GM21825 (cell line): ENCODE results near the gene ADAP1.
"Not testable (repeated sequence)": the region's sequence is repeated elsewhere in the genome, so short reads cannot be mapped to it uniquely, and the experiment has no call there.

Experiments used
- ATAC-seq: cut with Tn5 transposase; IDR thresholded peaks from one replicate; pipeline ENCODE4 v1.9.1; 2021; ENCODE audit warnings: mild to moderate bottlenecking, moderate library complexity; ENCODE audit not compliant: unreplicated experiment

Gene ADAP1

DNA sequence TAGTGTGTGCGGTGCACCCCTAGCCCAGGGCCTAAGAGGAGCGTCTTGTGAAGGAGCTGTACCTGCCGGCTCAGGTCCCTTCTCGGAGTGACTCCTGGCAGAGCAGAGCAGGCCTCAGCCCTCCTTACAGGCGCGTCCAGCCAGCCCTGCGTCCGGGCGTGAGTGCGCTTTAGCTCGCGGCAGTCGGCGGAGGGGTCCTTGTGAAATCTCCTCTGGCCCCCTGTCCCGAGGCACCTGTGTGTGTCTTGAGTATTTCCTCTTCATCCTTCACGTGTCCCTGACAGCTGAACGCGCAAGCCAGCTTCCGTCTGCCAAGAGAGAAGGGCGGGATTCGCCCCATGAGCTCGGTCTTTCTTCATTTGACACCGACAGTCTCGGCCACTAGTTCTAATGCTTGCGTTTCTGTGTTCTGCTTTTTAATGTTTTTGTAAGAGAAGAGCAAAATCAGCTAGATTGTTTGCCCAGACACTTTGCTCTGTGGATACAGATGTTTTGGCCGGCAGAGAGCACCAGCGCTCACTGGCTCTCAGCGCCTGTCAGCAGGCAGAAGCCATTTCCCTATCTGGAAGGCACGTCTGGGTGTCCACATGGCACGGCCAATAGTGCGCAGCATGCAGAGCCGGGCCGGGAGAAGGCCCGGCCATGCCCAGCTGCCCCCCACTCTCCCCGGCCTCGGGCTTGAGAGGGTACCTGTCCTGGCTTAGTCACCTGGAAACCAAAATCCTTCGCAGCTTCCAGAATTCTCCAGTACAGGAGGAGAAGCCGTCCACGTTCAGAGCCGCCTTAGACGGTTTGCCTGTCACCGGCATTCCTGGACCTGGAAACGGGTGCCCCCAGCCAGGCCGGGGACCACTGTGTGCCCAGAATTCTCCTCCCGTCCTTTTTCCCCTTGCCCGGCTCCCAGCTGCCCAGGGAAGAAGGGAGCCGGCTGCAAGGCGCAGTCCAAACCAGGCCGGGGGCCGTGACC is 71.1 kb downstream of the ADAP1 start:
- ATAC-seq, result no peak

DNA sequence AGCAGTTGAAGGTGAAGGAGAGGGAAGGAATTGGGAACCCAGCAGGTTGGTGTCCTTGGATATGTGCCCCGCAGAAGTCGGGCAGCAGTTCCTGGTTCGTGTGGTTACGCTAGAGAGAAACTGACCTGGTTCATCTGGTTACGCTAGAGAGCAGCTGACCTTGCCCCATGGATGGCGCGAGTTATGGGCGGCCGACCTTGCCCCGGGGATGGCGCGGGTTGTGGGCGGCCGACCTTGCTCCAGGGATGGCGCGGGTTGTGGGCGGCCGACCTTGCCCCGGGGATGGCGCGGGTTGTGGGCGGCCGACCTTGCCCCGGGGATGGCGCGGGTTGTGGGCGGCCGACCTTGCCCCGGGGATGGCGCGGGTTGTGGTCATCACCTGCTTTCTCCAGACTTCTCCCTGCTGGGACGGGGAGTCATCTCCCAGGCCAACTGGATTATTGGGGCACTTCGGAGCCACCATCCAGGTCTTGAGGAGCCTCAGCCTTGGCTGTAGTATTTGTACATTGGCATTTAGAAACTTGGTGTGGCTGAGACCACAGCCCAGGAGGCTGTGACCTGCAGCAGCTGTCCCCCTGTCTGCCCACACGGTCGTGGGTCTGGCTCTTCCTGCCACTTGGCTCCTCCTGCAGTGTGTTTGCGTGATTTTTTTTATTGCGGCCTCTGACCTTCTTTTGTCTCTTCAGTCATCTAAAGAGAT is 72.0 kb downstream of the ADAP1 start:
- ATAC-seq, result no peak

DNA sequence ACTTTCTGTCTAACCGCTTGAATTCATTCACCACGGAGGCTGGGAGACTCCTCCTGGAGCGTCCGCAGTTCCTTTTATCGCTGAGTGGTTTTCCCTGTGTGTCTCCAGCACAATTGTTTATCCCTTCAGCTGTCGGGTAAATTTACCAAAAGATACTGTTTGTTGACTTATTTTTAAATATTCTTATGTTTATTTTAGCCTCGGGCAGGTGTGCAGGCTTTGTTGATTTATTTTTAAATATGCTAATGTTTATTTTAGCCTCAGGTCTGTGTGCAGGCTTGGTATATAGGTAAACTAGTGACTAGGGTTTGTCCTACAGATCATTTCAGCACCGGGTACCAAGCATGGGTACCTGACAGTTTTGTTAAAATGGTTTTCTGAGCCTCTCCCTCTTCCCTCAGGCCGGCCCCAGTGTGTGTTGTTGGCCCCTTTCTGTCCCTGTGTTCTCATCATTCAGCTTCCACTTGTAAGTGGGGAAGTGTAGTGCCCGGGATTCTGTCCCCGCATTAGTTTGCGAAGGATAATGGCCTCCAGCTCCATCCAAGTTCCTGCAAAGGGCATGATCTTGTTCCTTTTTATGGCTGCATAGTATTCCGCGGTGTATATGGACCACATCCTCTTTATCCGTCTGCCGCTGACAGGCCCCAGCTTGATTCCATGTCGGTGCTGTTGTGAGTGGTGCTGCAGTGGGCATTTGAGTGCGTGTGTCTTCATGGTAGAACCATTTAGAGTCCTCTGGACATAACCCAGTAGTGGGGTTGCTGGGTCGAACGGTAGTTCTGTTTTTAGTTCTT is 72.8 kb downstream of the ADAP1 start:
- ATAC-seq, result no peak

DNA sequence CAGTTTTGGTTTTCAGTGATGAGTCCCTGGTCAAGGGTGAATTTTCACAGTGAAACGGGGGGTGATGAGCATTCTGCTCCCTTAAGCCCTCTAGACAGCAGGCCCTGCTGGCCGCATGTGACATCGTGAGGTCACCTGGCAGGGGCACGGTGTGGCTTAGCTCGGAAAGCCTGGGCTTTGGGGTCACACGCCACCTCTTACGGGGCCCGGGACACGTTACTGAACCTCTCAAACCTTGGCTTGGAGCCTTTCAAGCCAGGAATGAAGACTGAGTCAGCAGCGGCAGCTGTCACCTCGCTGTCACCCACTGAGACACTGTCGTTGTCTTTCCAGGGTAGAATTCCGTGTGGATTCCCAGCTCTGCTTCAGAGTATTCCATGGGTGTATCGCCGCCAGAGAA is 74.0 kb downstream of the ADAP1 start:
- ATAC-seq, result no peak

DNA sequence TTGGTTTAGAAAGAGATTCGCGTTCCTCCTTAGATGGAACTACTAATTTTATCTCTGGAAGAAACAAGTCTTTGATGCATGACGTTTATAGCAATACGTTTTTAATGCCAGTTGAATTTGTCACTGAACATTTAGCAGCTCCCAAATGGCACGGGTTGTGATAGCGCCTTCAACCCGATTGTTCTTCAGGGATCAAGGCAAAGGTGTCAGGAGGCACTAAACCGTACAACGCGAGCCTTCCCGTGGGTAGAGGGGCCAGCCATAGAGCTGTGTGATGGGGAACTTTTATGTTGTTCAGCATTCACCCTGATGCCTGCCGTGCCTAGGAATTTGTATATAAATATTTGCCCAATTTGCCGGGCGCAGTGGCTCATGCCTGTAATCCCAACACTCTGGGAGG is 74.8 kb downstream of the ADAP1 start:
- no peak for ATAC-seq

DNA sequence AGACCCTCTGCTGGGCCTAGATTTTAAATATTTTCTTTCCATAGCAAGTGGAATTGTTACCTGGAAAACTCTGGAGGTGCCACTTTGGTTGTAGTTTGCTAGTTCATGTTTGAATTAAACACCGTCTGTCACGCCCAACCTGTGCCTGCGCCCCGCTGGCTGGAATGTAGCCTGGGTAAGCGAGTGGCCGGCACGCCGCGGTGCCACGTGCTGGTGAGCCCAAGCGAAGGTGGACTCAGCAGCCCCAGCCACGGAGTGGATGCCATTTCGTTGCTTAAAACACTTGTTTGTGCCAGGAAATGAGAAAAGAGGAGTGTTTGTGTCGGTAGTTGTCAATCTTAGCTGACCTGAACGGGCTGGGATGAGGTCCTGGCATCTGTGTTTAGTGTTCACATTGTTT is 75.4 kb downstream of the ADAP1 start:
- ATAC-seq, result no peak

DNA sequence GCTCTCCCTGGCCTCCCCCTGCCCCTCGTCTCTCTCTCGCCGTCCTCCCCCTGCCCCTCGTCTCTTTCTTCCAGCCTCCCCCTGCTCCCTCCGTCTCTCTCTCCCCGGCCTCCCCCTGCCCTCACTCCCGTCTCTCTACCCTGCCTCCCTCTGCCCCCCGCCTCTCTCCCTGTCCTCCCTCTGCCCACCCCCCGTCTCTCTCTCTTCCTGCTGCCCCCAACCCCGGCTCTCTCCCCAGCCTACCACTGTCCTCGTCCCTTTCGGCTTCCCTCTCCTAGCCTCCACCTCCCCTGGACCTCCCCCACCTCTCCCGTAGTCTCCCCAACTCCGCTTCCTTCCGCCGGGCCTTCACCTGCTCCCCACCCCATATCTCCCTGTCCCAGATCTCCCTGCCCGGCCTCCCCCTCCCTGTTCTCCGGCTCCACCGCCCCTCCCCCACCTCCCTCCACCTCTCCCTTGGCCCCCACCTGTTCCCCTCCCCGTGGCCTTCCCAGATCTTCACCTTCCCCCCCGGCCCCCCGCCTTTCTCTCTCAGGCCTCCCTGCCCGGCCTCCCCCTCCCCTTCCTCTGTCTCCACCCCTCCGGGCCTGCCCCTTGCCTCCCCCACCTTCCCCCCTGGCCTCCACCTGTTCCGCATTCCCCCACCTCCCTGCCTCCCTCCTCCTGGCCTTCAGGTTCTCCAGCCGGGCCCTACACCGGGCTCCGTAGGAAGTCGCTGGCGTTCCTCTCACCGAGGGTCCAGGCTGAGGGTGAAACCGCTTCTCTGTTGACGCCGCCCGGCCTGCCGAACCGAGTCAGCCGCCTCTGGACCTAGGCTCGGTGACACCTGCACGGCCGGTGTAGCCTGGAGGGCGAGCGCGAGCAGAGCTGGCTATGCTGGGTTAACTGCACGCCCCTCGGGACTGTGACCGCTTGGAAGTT is 76.9 kb downstream of the ADAP1 start:
- no peak for ATAC-seq

DNA sequence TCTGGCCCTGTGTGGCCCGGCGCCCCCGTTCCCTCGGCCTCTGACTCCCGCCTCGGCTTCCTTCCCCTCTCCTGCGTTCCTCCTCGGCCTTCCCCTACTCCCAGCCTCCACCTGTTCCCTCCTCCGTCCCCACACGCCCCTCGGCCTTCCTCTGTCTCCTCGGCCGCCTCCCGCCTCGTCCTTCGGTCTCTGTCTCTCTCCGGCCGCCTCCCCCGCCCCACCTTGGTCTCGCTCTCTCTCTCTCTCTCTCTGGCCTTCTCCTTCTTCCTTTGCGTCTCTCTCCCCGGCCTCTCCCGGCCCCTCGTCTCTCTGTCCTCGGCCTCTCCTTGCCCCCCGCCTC is 77.5 kb downstream of the ADAP1 start:
- no peak for ATAC-seq

DNA sequence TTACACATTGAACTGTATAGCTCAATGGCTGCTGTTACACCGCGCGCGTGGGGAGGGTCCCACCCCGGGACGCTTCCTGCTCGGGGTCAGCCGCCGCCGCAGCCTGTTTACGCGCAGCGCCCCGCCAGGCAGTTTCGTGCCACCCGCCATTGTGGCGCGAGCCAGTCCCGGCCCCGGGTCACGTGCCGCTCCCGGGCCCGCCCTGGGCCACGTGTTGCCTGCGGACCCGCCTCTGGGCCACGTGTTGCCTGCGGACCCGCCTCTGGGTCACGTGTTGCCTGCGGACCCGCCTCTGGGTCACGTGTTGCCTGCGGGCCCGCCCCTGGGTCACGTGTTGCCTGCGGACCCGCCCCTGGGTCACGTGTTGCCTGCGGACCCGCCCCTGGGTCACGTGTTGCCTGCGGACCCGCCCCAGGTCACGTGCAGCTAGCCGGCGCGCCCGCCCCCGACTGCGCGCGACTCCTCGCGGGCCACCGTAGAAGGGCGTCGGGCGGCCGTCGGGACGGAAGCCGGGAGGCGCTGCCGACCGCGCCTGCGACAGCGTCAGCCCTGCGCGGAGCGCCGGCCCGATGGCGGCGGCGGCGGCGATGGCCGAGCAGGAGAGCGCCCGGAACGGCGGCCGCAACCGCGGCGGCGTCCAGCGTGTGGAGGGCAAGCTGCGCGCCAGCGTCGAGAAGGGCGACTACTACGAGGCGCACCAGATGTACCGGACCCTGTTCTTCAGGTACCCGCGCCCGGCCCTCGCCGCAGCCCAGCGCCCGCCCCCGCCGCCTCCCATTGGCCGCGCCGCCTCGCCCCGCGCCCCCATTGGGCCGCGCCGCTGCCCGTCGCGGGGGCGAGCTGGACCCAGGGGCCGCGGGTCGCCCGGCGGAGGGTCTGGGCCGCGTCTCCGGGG is 78.2 kb downstream of the ADAP1 start, which contains the start of gene GET4:
TSS of gene GET4 (plus strand) at position 478 of the 895 bp plus-strand sequence. CDS start at position 570, 92 bp downstream.
- peak; percentile 73 for ATAC-seq

DNA sequence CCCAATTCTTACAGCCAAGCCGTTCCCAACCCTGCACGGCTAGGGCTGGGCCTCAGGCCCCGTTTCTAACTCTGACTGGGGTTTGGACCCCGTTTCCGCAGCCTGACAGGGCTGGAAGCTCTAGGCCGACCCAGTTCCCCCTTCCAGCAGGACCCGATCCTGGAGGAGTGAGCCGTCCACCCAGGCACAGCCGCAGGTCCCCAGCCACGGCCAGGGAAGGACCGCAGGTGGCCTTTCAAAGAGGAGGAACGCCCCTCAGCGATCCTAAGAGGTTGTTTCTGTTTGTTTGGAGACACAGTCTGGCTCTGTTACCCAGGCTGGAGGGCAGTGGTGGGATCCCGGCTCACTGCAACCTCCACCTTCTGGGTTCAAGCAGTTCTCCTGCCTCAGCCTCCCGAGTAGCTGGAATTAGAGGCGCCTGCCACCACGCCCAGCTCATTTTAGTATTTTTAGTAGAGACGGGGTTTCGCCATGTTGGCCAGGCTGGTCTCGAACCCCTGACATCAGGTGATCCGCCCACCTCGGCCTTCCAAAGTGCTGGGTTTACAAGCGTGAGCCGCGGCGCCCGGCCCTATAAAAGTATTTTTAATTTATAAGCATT is 78.9 kb downstream of the ADAP1 start:
- ATAC-seq, result no peak

DNA sequence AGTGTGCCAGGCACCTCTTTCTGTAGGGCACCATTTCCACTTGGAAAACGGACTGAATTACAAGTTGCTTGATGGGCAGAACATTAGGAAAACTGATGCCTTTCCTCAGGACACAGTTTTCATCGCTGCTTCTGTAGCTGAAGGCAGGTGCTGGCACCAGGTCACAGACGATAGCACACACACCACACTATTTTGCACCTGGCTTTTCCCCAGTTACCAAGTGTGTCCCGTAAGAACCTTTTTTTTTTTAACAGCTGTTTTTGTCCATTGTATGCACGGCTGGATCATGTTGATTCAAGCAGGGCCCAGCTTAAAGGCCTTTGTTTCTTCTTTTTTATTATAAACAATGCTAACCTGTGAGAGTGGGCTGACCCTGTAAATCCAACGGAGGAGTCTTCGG is 79.4 kb downstream of the ADAP1 start:
- ATAC-seq, result no peak

DNA sequence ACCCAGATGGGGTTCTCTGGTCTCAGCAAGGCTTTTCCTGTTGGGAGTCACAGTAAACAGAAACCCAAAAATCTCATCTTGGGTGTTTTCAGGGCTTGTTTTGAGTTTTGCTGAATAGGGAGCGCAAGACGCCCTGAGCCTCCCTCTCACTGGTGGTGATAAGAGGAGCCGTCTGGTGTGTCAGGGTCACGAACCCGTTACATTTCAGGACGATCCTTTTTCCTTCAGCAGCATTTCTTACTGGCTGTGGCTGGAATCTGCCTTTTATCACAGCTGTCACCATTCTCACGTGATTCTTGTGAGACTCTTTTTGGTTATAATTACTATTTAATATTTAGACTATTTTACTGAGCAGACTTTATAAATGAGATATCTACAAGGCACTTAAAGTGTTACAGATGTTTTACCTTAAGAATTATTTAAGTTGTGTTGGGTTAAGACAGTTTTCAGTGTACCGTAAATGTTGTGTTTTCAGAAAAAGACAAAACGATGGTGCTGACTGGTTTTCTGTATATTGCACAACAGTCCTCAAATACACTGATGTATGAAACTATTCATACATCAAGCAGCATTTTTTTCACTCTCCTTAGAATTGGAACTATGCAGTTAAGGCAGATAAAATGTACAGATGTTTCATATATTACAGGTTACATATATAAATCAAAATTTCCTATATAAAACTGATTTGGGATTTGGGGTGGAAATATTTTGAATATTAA is 80.3 kb downstream of the ADAP1 start:
- ATAC-seq, result no peak

DNA sequence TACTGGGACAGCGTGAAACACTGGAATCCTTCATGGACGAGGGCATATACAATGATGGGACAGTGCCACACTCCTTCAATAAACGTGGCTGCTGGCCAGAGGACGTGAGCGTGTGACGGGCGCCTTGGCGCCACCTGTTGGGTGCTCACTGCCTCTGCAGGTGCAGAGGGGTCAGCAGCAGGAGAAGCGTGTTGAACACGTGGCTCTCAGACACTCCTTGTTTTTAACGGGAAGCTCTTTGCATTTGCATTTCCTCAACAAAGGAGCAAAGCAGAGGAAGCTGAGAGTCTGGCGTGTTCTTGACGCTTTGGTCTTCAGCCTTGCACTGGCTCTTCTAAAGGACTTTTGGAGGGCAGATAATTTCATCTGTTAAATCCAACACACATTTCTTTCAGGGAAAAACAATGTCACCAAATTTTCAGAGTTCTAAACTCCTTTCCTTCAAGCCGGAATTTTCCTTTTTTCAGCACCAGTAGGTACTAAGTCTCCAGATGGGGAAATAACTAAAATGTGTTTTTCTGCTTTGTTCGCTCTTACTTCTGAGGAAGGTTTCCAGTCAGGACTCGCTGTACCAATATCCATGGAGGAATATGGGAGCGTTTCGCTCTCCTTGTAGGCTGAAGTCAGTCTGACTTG is 81.0 kb downstream of the ADAP1 start:
- no peak for ATAC-seq

DNA sequence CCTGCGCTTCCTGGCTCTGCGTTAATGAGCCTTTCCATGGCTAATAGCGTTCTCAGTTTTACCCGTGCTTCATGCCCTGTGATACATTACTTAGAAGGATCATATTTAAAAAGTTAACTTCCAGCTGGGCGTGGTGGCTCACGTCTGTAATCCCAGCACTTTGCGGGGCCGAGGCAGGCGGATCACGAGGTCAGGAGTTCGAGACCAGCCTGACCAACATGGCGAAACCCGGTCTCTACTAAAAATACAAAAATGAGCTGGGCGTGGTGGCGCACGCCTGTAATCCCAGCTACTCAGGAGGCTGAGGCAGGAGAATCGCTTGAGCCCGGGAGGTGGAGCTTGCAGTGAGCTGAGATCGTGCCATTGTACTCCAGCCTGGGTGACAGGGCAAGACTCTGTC is 81.8 kb downstream of the ADAP1 start:
- ATAC-seq, result not testable (repeated sequence)

DNA sequence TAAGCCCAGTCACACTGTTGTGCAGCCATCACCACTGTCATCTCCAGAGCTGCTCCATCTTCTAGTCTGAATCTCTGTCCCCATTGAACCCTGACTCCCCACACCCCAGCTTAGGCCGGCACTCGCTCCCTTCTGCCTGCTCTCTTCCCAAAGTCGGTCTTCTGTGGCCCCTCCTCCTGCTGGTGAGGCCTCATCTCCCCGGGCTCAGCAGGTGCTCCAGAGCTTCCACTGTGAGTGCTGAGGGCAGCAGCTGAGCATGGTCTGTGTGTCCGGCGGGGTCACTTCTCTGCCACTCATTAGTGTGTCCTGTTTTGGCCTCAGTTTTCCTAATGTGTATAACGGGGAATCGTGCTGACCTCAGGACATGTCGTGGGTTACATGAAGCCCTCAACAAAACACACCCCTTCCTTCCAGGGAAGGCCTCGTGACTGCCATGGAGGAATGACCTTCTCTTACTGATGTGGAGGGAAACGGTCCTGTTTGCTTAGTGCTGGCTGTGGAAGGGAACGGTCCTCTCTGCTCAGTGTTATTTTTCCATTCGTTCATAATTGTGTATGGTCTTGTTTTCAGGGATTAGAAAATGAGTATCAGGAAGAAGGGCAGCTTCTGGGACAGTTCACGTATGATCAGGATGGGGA is 82.5 kb downstream of the ADAP1 start:
- ATAC-seq, result no peak

DNA sequence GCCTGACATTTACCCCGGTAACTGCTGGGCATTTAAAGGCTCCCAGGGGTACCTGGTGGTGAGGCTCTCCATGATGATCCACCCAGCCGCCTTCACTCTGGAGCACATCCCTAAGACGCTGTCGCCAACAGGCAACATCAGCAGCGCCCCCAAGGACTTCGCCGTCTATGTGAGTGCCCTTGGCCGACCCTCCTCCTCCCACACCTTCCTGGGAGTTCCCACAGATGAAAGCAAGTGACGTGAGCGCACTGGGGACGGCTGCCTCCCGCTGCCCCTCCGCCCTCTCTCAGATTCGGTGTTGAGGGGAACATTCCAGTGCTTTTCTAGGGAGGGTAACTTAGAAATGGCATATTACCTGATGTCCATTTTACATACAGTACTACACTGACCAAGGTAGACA is 85.1 kb downstream of the ADAP1 start:
- no peak for ATAC-seq

DNA sequence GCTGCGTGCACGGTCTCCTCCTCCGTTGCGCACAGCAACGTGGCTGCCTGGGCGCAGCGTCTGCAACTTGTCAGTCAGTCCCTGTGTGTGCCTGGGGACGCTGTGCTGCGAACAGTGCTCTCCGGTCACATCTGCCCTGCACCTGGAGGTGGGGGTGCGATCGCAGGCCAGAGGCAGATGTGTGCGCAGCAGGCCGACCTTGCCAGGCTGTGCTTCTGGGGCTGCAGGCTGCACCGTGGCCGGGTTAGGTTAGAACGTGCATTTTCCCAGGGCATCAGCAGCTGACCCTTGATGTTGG is 86.3 kb downstream of the ADAP1 start:
- no peak for ATAC-seq
